Neural cell (in vitro differentiated cells): ENCODE results near the gene NEUROD1. TPM values are rescaled to one million over a fixed set of nuclear protein-coding genes. Genes with fewer than 3 reads are reported as not detected.

Experiments used
- H2AFZ ChIP-seq: fragments of 200-600, 300-800 bp; sonication (generic), shearing (Covaris generic); 2 replicates; pipeline ENCODE4 v1.6.0; 2014; ENCODE audit warnings: low read depth, mild to moderate bottlenecking, antibody characterized with exemption, low read length, moderate library complexity
- H3F3A ChIP-seq: fragments of 200-600 bp; shearing (Covaris generic); 2 replicates; pipeline ENCODE4 v1.6.1; 2016; ENCODE audit warnings: mild to moderate bottlenecking, moderate library complexity, mixed read lengths, antibody characterized with exemption, low read length; ENCODE audit not compliant: insufficient read depth, poor library complexity, severe bottlenecking
- H3K27ac ChIP-seq: fragments of 200-600, 300-800 bp; sonication (generic), shearing (Covaris generic); 2 replicates; pipeline ENCODE4 v1.5.1; 2014; ENCODE audit warnings: mild to moderate bottlenecking, low read length, moderate library complexity
- H3K27me3 ChIP-seq: fragments of 300-800, 200-600 bp; sonication (generic), shearing (Covaris generic); 2 replicates; pipeline ENCODE4 v1.6.0; 2014; ENCODE audit warnings: mild to moderate bottlenecking, low read depth, low read length, moderate library complexity; ENCODE audit not compliant: insufficient read depth
- H3K36me3 ChIP-seq: fragments of 300-800, 200-600 bp; sonication (generic), shearing (Covaris generic); 2 replicates; pipeline ENCODE4 v1.5.1; 2014; ENCODE audit warnings: mild to moderate bottlenecking, antibody characterized with exemption, low read length, moderate library complexity; ENCODE audit not compliant: insufficient read depth
- H3K4me2 ChIP-seq: fragments of 300-800, 200-600 bp; sonication (generic), shearing (Covaris generic); 2 replicates; pipeline ENCODE4 v1.6.0; 2014; ENCODE audit warnings: mild to moderate bottlenecking, low read length
- H3K4me3 ChIP-seq: fragments of 300-800, 200-600 bp; sonication (generic), shearing (Covaris generic); 2 replicates; pipeline ENCODE4 v1.5.1; 2014; ENCODE audit warnings: mild to moderate bottlenecking, low read length, moderate library complexity
- H3K79me2 ChIP-seq: fragments of 200-600 bp; shearing (Covaris generic); replicated peaks from 2 replicates; pipeline ENCODE4 v1.6.0; 2014; ENCODE audit warnings: mild to moderate bottlenecking, low read length, moderate library complexity; ENCODE audit not compliant: insufficient read depth
- H3K9ac ChIP-seq: fragments of 300-800, 200-600 bp; sonication (generic), shearing (Covaris generic); 2 replicates; pipeline ENCODE4 v1.6.1; 2016; ENCODE audit warnings: mild to moderate bottlenecking, low read length, mixed read lengths
- H3K9me2 ChIP-seq: fragments of 200-600 bp; shearing (Covaris generic); 2 replicates; pipeline ENCODE4 v1.6.1; 2016; ENCODE audit warnings: mild to moderate bottlenecking, low read length, mixed read lengths; ENCODE audit not compliant: insufficient read depth
- H3K9me3 ChIP-seq: fragments of 200-600, 300-800 bp; sonication (generic), shearing (Covaris generic); 2 replicates; pipeline ENCODE4 v1.6.1; 2016; ENCODE audit warnings: mild to moderate bottlenecking, mixed run types, low read length, moderate library complexity, mixed read lengths
- H4K20me1 ChIP-seq: fragments of 200-600 bp; shearing (Covaris generic); 2 replicates; pipeline ENCODE4 v1.6.1; 2016; ENCODE audit warnings: mild to moderate bottlenecking, mixed run types; ENCODE audit not compliant: insufficient read depth
- EP300 ChIP-seq: fragments of 450-650 bp; conservative IDR thresholded peaks from 2 replicates; pipeline ENCODE4 v1.6.1; 2014; ENCODE audit warnings: antibody characterized with exemption, mild to moderate bottlenecking, moderate library complexity; ENCODE audit not compliant: poor library complexity, severe bottlenecking
- EZH2 ChIP-seq: fragments of 200-600, 300-800 bp; shearing (Covaris generic), sonication (generic); IDR thresholded peaks from 2 replicates; pipeline ENCODE4 v1.6.1; 2014; ENCODE audit warnings: antibody characterized with exemption, low read length, borderline replicate concordance, mild to moderate bottlenecking; ENCODE audit not compliant: insufficient read depth, poor library complexity, severe bottlenecking
- MXI1 ChIP-seq: fragments of 450-650 bp; conservative IDR thresholded peaks from 2 replicates; pipeline ENCODE4 v1.6.1; 2014; ENCODE audit warnings: antibody characterized with exemption, mild to moderate bottlenecking; ENCODE audit not compliant: poor library complexity, severe bottlenecking
- POLR2AphosphoS5 ChIP-seq: IDR thresholded peaks from 2 replicates; pipeline ENCODE4 v1.6.1; 2012
- RAD21 ChIP-seq: fragments of 450-650 bp; conservative IDR thresholded peaks from 2 replicates; pipeline ENCODE4 v1.6.1; 2014; ENCODE audit warnings: antibody characterized with exemption, mild to moderate bottlenecking, moderate library complexity
- SMC3 ChIP-seq: fragments of 450-650 bp; conservative IDR thresholded peaks from 2 replicates; pipeline ENCODE4 v1.6.1; 2014; ENCODE audit warnings: antibody characterized with exemption, mild to moderate bottlenecking, moderate library complexity; ENCODE audit not compliant: poor library complexity
- TAF1 ChIP-seq: IDR thresholded peaks from 2 replicates; pipeline ENCODE4 v1.6.1; 2012; ENCODE audit warnings: low read depth
- polyA plus RNA-seq: library from polyadenylated mRNA; depleted of rRNA; stranded (reverse); fragments of >200 nt; gene quantifications from 2 replicates; pipeline ENCODE4 v1.2.3, GENCODE V29; 2014
- TF ChIP-seq, protein P1 (sequence below): IDR thresholded peaks from 2 replicates; pipeline ENCODE4 v1.6.1; 2012; ENCODE audit warnings: borderline replicate concordance
- TF ChIP-seq, protein P2 (sequence below): fragments of 450-650 bp; IDR thresholded peaks from 2 replicates; pipeline ENCODE4 v1.5.1; 2014; ENCODE audit warnings: antibody characterized with exemption, mild to moderate bottlenecking, moderate library complexity; ENCODE audit not compliant: poor library complexity, severe bottlenecking

NEUROD1 gene
- polyA plus RNA-seq, 1 donor from 2014 or later: not detected

DNA sequence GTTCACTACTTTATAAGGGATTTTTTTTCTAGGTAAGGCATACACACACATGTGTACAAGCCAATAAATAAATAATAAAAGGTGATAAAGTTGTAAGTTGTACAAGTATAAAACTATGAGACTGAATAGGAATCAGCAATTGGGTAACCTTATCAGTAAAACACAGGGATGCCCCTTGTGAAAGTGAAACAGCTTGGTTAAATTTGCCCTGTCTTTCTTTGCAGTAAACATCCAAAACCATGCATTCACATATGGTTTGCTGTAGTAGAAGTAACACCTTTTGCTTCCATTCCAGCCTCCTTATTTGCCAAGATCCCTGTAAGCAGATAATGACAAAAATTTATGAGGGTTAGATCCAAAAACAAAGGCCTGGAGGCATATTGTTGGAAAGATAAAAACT lies 44.3 kb upstream of the NEUROD1 start:
- Histone ChIP-seq H3K9ac (no peak overlapping the region), H3K79me2 (no peaks in the 10 kb centered on the region), H3K36me3 (no peaks in the 10 kb centered on the region), H3K9me2 (no peaks in the 10 kb centered on the region), H3K9me3 (no peaks in the 10 kb centered on the region), H3F3A (no peaks in the 10 kb centered on the region), H3K27ac (no peak overlapping the region), H3K4me3 (no peak overlapping the region), H4K20me1 (no peaks in the 10 kb centered on the region), H2AFZ (no peak overlapping the region), H3K4me2 (no peak overlapping the region), H3K27me3 (no peaks in the 10 kb centered on the region)
- TF ChIP-seq TAF1 (no peak), SMC3 (no peak), RAD21 (no peak), EZH2 (no peak), MXI1 (no peak), EP300 (no peak), POLR2AphosphoS5 (no peak)
- TF ChIP-seq, protein P1, sequence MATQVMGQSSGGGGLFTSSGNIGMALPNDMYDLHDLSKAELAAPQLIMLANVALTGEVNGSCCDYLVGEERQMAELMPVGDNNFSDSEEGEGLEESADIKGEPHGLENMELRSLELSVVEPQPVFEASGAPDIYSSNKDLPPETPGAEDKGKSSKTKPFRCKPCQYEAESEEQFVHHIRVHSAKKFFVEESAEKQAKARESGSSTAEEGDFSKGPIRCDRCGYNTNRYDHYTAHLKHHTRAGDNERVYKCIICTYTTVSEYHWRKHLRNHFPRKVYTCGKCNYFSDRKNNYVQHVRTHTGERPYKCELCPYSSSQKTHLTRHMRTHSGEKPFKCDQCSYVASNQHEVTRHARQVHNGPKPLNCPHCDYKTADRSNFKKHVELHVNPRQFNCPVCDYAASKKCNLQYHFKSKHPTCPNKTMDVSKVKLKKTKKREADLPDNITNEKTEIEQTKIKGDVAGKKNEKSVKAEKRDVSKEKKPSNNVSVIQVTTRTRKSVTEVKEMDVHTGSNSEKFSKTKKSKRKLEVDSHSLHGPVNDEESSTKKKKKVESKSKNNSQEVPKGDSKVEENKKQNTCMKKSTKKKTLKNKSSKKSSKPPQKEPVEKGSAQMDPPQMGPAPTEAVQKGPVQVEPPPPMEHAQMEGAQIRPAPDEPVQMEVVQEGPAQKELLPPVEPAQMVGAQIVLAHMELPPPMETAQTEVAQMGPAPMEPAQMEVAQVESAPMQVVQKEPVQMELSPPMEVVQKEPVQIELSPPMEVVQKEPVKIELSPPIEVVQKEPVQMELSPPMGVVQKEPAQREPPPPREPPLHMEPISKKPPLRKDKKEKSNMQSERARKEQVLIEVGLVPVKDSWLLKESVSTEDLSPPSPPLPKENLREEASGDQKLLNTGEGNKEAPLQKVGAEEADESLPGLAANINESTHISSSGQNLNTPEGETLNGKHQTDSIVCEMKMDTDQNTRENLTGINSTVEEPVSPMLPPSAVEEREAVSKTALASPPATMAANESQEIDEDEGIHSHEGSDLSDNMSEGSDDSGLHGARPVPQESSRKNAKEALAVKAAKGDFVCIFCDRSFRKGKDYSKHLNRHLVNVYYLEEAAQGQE: no peak
- TF ChIP-seq, protein P2, sequence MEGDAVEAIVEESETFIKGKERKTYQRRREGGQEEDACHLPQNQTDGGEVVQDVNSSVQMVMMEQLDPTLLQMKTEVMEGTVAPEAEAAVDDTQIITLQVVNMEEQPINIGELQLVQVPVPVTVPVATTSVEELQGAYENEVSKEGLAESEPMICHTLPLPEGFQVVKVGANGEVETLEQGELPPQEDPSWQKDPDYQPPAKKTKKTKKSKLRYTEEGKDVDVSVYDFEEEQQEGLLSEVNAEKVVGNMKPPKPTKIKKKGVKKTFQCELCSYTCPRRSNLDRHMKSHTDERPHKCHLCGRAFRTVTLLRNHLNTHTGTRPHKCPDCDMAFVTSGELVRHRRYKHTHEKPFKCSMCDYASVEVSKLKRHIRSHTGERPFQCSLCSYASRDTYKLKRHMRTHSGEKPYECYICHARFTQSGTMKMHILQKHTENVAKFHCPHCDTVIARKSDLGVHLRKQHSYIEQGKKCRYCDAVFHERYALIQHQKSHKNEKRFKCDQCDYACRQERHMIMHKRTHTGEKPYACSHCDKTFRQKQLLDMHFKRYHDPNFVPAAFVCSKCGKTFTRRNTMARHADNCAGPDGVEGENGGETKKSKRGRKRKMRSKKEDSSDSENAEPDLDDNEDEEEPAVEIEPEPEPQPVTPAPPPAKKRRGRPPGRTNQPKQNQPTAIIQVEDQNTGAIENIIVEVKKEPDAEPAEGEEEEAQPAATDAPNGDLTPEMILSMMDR: no peak

DNA sequence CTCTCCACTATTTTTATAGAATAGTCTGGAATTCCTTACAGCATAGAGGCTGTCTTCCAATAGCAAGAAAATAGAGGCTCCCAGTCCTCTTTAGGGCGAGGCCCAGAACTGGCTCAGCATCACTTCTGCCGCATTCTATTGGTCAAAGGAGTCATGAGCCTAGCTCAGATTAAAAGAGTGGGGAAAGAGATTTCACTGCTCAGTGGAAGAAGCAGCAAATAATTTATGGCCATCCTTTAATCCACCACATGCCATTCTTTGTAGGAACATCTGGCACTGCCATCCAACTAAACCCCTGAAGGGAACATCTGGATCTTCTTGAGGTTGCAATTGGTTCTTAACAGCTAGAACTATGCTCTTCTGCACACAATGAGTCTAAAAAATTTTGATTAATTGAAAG lies 43.4 kb upstream of the NEUROD1 start:
- H3K9me2 ChIP-seq: no peaks in the 10 kb centered on the region
- H3K79me2 ChIP-seq: no peaks in the 10 kb centered on the region
- no peak overlapping the region for H2AFZ ChIP-seq
- H3K4me3 ChIP-seq: no peak overlapping the region
- no peaks in the 10 kb centered on the region for H3K27me3 ChIP-seq
- no peak overlapping the region for H3K27ac ChIP-seq
- H3K9ac ChIP-seq: no peak overlapping the region
- H3F3A ChIP-seq: no peaks in the 10 kb centered on the region
- TF ChIP-seq EP300 (no peak), TAF1 (no peak), MXI1 (no peak)
- no peaks in the 10 kb centered on the region for H4K20me1 ChIP-seq
- no peak overlapping the region for H3K4me2 ChIP-seq
- no peaks in the 10 kb centered on the region for H3K9me3 ChIP-seq
- no peaks in the 10 kb centered on the region for H3K36me3 ChIP-seq
